Measurements from ENCODE around the gene POU6F2.

DNA sequence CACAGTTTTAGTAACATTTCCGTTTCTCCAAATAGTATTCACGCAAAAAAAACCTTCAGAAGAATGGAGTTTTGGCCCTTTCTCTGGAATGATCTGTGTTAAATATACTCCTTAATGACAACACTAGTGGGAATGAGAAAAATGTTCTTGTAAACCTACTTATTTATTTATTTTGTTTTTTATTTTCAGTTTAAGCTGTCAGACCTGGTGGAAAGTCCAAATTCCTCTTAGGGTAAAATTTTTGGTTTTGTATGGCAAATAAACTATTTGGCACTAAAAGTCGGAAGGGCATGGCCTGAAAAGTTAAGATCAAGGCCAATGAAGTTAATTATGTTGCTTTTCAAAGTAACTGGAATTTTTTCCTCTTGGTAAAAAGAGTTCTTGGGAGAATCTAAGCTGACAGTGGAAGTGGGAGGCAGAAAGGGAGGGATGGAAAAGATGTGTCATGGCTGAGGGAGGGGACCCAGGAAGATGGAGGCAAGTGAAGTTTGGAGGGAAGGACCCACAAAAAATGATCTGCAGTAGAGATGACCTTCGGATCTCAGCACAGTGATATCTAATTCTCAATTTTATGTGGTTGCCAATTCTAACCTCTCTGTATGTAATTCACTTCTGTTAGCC is 35.2 kb upstream of the POU6F2 start:
- TF ChIP-seq, protein P1, sequence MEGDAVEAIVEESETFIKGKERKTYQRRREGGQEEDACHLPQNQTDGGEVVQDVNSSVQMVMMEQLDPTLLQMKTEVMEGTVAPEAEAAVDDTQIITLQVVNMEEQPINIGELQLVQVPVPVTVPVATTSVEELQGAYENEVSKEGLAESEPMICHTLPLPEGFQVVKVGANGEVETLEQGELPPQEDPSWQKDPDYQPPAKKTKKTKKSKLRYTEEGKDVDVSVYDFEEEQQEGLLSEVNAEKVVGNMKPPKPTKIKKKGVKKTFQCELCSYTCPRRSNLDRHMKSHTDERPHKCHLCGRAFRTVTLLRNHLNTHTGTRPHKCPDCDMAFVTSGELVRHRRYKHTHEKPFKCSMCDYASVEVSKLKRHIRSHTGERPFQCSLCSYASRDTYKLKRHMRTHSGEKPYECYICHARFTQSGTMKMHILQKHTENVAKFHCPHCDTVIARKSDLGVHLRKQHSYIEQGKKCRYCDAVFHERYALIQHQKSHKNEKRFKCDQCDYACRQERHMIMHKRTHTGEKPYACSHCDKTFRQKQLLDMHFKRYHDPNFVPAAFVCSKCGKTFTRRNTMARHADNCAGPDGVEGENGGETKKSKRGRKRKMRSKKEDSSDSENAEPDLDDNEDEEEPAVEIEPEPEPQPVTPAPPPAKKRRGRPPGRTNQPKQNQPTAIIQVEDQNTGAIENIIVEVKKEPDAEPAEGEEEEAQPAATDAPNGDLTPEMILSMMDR (IDR thresholded peaks at IDR 0.05): no peak
- TF ChIP-seq EZH2 (IDR thresholded peaks at IDR 0.05; ENCODE audit: borderline replicate concordance, insufficient read depth, low read depth, low read length, poor library complexity, severe bottlenecking): no peak
